RWPE2 (cell line): ENCODE measurements around the gene LMLN.
"Not testable (repeated sequence)": the region's sequence is repeated elsewhere in the genome, so short reads cannot be mapped to it uniquely, and the experiment has no call there.

Experiments
- ATAC-seq: fragments of 200-7000 bp; cut with Tn5 transposase; 3 replicates; pipeline ENCODE4 v1.9.1; 2021; ENCODE audit warnings: low read depth
- DNase-seq: peaks from one replicate; pipeline ENCODE4 v3.0.0-alpha.2; 2020; ENCODE audit warnings: low spot score
- H3K27ac ChIP-seq: fragments of 450-650 bp; 2 replicates; pipeline ENCODE4 v1.5.1; 2017; ENCODE audit warnings: mild to moderate bottlenecking; ENCODE audit not compliant: poor library complexity, severe bottlenecking
- H3K27me3 ChIP-seq: fragments of 250-450 bp; sonication (Bioruptor Pico); 2 replicates; pipeline ENCODE4 v1.5.1; 2021; ENCODE audit warnings: mild to moderate bottlenecking, moderate library complexity; ENCODE audit not compliant: insufficient read depth, poor library complexity, severe bottlenecking
- H3K36me3 ChIP-seq: fragments of 250-450 bp; sonication (Bioruptor Pico); 2 replicates; pipeline ENCODE4 v1.5.1; 2020; ENCODE audit warnings: low read depth, mild to moderate bottlenecking, moderate library complexity
- H3K4me1 ChIP-seq: fragments of 250-450 bp; sonication (Bioruptor Pico); 2 replicates; pipeline ENCODE4 v1.5.1; 2021; ENCODE audit warnings: mild to moderate bottlenecking, moderate library complexity; ENCODE audit not compliant: insufficient read depth, poor library complexity, severe bottlenecking
- H3K4me3 ChIP-seq: fragments of 250-450 bp; sonication (Bioruptor Pico); 2 replicates; pipeline ENCODE4 v1.5.1; 2021; ENCODE audit warnings: mild to moderate bottlenecking, moderate library complexity; ENCODE audit not compliant: severe bottlenecking
- H3K9me3 ChIP-seq: fragments of 250-450 bp; sonication (Bioruptor Pico); 2 replicates; pipeline ENCODE4 v1.5.1; 2021; ENCODE audit warnings: mild to moderate bottlenecking, moderate library complexity; ENCODE audit not compliant: severe bottlenecking
- TF ChIP-seq, protein P1 (sequence below): fragments of 450-650 bp; IDR thresholded peaks from one replicate; pipeline ENCODE4 v1.5.1; 2017; ENCODE audit warnings: mild to moderate bottlenecking, moderate library complexity; ENCODE audit not compliant: poor library complexity, severe bottlenecking

The LMLN gene

DNA sequence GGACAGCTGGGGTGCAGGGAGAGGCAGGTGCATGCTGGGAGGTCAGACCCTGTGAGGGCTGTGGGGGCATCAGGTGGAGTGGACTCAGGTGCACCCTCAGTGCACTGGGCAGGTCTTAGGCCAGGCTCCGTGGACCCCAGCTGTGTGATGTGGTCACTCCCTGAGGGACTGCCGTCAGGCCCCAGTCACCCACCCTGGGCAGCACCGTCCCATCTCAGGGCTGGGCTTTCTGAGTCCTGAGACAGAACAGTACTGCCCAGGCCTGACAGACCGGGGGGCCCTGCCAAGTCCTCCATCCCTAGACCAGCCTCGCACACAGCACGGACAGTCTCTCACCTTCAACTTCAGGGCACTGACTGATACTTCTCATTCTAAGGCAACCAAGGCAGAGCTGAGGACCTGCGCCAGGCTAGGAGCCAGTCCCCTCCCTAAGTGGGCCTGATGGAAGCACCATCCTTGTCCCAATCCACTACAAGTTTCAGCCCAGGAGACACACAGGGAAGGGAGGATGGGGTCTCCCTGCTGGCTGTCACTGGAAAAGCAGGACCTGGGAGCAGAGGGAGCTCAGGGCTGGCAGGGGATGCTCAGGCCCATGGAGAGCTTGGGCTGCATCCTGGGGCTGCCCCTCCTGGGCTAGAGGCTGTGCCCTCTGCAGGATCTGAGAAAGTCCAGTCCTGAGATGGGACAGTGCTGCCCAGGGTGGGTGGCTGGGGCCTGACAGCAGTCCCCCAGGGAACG is 86.3 kb downstream of the LMLN start:
- Histone ChIP-seq H3K4me1 (no peaks in the 10 kb centered on the region), H3K27ac (no peak overlapping the region), H3K36me3 (no peaks in the 10 kb centered on the region), H3K9me3 (no peaks in the 10 kb centered on the region), H3K4me3 (no peak overlapping the region), H3K27me3 (no peaks in the 10 kb centered on the region)
- no peak for DNase-seq
- ATAC-seq = no peak
- TF ChIP-seq, protein P1, sequence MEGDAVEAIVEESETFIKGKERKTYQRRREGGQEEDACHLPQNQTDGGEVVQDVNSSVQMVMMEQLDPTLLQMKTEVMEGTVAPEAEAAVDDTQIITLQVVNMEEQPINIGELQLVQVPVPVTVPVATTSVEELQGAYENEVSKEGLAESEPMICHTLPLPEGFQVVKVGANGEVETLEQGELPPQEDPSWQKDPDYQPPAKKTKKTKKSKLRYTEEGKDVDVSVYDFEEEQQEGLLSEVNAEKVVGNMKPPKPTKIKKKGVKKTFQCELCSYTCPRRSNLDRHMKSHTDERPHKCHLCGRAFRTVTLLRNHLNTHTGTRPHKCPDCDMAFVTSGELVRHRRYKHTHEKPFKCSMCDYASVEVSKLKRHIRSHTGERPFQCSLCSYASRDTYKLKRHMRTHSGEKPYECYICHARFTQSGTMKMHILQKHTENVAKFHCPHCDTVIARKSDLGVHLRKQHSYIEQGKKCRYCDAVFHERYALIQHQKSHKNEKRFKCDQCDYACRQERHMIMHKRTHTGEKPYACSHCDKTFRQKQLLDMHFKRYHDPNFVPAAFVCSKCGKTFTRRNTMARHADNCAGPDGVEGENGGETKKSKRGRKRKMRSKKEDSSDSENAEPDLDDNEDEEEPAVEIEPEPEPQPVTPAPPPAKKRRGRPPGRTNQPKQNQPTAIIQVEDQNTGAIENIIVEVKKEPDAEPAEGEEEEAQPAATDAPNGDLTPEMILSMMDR = no peak

DNA sequence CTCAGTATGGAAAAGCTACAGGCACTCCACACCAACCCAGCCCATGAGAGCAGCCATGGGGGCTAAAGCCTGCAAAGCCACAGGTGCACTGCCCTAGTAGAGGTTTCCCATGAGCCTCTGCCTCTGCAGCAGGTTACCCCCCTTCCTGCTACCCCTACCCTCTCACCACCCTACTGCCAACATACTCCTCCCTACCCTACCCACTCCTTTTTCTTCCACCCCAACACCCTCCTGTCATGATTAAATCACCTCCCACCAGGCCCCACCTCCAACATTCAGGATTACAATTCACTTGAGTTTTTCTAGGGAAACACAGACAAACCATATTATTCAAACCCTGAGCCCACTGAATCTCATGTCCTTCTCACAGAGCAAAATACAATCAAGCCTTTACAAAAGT is 88.4 kb downstream of the LMLN start:
- no peak overlapping the region for H3K4me3 ChIP-seq
- H3K9me3 ChIP-seq = no peaks in the 10 kb centered on the region
- H3K27ac ChIP-seq = no peak overlapping the region
- TF ChIP-seq, protein P1 = no peak
- no peaks in the 10 kb centered on the region for H3K4me1 ChIP-seq
- H3K36me3 ChIP-seq = no peaks in the 10 kb centered on the region
- H3K27me3 ChIP-seq = no peaks in the 10 kb centered on the region
- DNase-seq (no peak), ATAC-seq (no peak)

GRCh38 chr3:198051836-198052235 is 91.8 kb downstream of the LMLN start:
- no peak for DNase-seq
- no peak for ATAC-seq
- Histone ChIP-seq H3K36me3 (no peaks in the 10 kb centered on the region), H3K4me1 (no peaks in the 10 kb centered on the region), H3K4me3 (no peak overlapping the region), H3K27me3 (no peaks in the 10 kb centered on the region), H3K9me3 (no peaks in the 10 kb centered on the region), H3K27ac (no peak overlapping the region)
- TF ChIP-seq, protein P1 = no peak

- H3K4me1 ChIP-seq, H3K36me3 ChIP-seq, H3K9me3 ChIP-seq, ATAC-seq, DNase-seq, H3K27ac ChIP-seq, H3K4me3 ChIP-seq: not testable (repeated sequence)
- H3K27me3 ChIP-seq = peaks cover 10% of the 10 kb centered on the region
Measured at GRCh38 chr3:198053462-198053861, 93.4 kb downstream of the LMLN start.

- Histone ChIP-seq H3K4me1 (no peaks in the 10 kb centered on the region), H3K27ac (no peak overlapping the region), H3K9me3 (no peaks in the 10 kb centered on the region), H3K36me3 (no peaks in the 10 kb centered on the region), H3K4me3 (no peak overlapping the region), H3K27me3 (peaks cover 74% of the 10 kb centered on the region)
- TF ChIP-seq, protein P1 = no peak
- no peak for ATAC-seq
- no peak for DNase-seq
Measured at GRCh38 chr3:198061119-198062067, 101.4 kb downstream of the LMLN start.
